SIG-M5 treated with dmso at 0.1 percent for 504 hours (cell line): ENCODE results near the gene OTX2.

Source experiments
- DNase-seq: peaks from one replicate; lab custom pipeline; 2025; ENCODE audit not compliant: unreplicated experiment; lab: John Stamatoyannopoulos, UW

Gene OTX2

DNA sequence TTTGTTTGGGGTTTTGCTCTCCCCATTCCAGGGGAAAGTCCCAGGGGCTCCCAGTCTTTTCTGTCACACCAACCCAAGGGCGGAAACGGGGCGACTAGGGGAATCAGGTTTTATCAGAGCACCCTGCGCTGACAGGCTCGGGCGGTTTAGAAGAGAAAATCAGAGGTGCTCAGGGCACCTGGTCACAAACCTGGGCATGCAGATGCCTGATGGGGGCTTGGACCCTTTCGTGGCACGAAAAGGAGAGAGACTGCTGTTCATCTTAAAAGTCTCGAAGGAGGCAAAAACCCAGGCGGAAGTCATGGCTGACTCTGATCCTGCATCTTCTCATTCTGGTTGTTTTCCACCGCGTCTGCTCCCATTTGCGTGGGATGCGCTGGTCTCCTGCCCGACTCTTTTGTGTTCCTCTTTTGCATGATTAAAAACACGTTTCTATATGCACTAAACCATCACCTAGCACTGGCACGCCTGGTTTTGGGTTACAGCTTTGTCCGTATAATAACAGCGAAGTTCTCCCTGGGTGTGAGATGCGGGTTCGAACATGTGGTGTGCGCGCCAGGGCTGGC, 13.2 kb downstream of the OTX2 start:
- DNase-seq: no peak

DNA sequence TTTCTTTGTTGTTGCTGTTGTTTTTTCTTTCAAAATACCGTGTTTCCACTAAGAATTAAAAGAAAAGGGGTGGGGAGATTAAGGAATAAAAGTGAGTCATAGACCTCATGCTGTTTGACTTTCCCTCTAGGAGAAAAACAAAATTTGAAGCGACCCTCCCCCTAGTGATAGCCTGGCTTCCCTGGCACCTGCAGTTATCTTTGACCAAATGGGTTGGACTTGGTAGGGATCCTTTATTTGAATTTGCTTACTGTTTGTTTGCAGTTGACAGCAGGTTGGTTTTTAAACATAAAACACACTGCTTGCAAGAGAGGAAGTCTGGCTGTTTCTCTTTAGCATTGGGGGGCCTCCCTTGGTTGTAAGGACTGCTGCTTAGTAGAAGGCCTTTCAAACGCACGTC, 14.0 kb downstream of the OTX2 start:
- DNase-seq: no peak

- no peak for DNase-seq
Measured at GRCh38 chr14:56795284-56795622, 15.0 kb downstream of the OTX2 start.

GRCh38 chr14:56794557-56795283, 15.6 kb downstream of the OTX2 start:
- DNase-seq: no peak

- DNase-seq: no peak
Measured at GRCh38 chr14:56794088-56794556, 16.2 kb downstream of the OTX2 start.

DNA sequence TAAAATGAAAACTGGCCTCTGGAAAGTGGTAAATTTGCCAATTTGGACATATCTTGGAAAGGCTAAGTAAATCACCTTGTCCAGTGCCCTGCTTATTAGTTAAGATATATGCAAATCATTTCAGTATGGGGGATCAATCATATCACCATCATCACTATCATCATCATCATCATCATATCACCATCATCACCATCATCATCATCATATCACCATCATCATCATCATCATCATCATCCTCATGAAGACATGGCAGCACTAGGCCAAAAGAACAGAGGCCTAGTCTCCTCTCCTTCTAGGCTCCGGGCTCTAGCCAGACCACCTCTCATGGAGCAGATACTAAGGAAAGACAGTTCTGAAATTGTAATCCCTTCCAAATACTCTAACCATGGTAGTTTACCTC, 20.3 kb downstream of the OTX2 start:
- DNase-seq: no peak

DNA sequence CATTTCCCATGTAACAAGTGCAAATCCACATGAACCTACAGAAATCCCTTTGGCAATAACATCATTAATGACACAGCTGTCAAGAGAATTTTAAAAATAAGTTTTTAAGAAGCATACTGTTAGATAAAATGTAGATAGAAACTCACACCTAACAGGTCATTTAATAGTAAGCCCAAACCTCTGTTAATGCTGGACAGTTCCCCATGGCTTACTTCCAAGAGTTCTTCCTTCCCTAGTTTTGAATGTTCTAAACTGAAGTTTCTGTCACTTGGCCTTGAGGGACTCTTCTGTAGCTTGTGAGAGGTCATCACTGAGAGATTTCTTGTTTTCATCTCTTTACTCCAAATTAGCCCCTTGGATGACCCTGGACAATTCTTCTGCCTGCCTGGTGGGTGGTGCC, 22.7 kb downstream of the OTX2 start:
- no peak for DNase-seq

- DNase-seq: no peak
Measured at GRCh38 chr14:56782711-56783110, 27.6 kb downstream of the OTX2 start.

DNA sequence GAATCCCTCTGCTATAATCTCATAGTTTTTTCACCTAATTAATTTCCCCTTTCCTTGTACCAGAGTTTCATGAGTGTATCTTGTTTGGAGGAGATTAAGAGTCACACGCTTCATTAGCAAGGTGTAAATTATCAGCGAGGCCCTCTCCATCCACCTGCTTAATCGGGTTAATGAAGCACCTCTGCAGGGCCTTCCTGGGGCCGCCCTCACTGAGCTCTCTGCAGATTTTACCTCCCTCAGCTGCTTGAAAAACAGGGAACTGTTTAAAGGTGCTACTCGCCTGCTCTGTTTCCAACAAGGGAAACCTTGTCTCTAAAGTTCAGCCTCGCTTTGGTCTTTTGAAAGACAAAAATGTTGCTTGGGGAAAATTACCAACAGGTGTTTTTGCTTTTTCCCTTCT, 35.8 kb downstream of the OTX2 start:
- DNase-seq: no peak

GRCh38 chr14:56770512-56770911, 39.8 kb downstream of the OTX2 start:
- DNase-seq: no peak

DNA sequence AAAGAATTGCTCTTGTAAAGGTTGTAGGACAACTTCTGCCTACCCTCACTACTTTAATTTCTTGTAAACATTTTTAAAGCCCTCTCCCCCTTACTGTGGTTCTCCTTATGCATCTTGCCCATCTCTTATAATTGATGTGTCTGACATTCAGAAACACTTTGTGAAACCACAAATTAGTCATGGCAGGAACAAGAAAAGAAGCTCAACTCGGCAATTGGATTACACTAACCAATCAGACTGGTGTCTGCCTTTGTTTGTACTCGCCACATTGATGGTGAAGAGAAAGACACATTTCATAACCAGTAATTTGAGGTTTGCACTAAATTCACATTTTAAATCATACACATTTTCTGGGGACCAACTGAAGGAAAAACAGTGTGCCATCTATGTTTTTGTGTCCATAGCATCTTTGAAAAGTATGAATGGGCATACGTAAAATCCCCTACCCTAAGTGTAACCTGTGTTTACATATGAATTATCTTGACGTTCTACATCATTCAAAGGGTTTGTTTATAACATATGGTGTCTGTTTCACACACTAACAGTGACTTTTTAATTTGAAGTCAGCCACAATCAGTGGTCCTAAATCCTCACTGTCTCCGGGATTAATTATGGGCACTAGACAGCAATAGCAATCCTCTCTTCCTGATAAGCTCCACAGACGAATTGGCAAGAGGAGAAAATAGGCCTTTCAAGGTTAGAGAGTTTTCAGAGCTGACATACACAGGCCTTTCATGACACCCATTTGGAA, 49.9 kb downstream of the OTX2 start:
- no peak for DNase-seq

DNA sequence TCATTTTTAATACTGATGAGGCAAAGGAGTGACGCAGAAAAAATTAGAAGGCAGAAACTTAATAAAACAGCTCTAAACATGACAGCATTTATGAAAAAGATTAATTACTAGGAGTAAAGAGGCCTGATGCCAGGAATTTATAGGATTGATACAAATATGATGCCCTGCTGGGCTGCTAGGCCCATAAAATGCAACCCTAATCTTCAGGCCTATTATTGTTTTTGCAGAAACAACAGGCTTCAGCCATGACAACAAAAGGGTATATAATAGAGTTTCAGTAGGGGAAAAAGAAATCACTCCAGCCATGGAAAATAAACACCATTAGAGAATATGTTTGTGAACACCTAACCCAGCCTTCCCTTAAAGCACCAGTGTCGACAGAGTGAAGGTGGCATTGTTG, 50.6 kb downstream of the OTX2 start:
- DNase-seq: no peak

DNA sequence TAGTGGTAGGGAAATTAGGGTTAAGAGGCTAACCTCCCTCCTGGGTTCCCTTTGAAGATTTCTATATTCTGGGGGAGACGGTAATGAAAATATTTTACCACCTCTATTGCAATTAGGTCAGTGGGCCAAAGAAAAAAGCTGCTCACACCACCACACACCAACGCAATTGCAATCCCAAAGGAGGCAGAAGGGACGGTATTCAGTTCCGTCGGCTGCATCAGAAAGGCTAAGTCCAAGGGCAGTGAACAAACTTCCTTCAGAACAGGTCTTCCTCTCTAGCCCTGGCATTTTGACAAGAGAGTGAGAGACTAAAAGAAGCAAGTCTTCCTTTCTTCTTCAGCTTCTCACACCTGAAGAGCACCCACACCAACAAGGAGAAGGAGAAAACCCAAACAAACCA, 51.2 kb downstream of the OTX2 start:
- no peak for DNase-seq

GRCh38 chr14:56754921-56755320, 55.4 kb downstream of the OTX2 start:
- DNase-seq: peak; percentile 6

DNA sequence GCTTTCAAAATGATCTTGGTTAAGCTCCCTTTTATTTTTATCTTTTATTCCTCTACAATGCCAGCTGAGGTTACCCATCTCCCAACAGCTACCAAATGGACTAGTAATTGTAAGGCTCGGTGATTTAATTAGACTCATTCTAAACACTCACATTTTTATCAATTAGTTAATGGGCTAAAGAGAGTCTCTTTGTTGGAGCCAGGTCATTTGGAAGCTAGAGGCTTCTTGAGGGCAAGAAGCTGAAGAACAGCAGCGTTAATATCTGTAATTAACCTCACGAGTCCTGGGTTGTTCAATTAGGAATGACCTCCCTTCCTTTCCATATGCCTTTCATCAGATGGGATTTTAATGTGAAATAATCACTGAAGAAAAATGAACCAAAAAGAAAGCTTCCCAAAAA, 56.9 kb downstream of the OTX2 start:
- DNase-seq: no peak

DNA sequence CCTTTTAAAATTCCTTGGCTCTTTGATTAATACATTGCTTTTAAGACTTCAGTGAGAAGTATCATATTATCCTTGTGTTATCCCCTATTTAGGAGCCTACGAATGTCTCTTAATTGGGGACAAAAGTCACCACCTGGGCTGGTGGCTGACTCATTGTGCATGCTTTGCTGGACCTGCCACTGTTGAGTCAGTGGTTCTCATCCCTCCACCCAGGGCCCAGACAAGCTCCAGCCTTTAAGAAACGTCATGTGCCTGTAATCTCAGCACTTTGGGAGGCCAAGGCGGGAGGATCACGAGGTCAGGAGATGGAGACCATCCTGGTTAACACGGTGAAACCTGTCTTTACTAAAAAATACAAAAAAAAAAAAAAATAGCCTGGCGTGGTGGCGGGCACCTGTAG, 57.9 kb downstream of the OTX2 start:
- no peak for DNase-seq

DNA sequence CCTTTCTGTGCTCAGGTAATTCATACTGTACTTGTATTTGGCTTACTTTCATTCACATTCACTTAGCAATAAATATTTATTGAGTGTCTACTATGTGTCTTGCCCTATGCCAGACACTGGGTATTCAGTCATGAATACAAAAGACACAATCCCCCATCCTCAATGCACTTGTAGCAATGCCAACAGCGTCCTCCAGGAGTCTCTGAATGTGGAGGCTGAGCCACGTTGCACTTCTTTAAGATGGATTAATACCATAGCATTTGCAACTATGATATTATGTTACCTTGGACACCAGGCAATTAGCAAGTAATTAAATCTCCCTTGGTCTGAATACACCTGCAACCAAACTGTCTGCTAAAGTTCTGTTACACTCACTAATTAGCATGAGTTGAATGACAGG, 58.8 kb downstream of the OTX2 start:
- DNase-seq: no peak
